Keratinocyte (primary cell): ENCODE data around the gene NEDD8. TPM values are rescaled to one million over a fixed set of nuclear protein-coding genes. Genes with fewer than 3 reads are reported as not detected.

Experiments
- DNase-seq: peaks from one replicate; pipeline ENCODE4 v3.0.0-alpha.2; 2011; ENCODE audit warnings: low read depth, missing footprints, low spot score
- FAIRE-seq: peaks from 2 replicates; lab custom pipeline; 2011; peaks lifted over from hg19 to GRCh38; lab: Jason Lieb, UNC
- H2AFZ ChIP-seq: 2 replicates; pipeline ENCODE4 v1.6.0; 2012; ENCODE audit warnings: low read length, control low read depth, inconsistent platforms; ENCODE audit not compliant: control insufficient read depth
- H3K27ac ChIP-seq: 2 replicates; pipeline ENCODE4 v1.5.1; 2011; ENCODE audit warnings: low read length; ENCODE audit not compliant: control insufficient read depth, insufficient read depth
- H3K27me3 ChIP-seq: 3 replicates; pipeline ENCODE4 v1.6.0; 2011; ENCODE audit warnings: low read length; ENCODE audit not compliant: control insufficient read depth, insufficient read depth; ENCODE audit errors: extremely low read depth
- H3K36me3 ChIP-seq, 2 experiments: 2 replicates in 1 of 2; 3 replicates in 1 of 2; pipeline ENCODE4 v1.5.1; 2011; ENCODE audit warnings: low read length in 2 of 2, mild to moderate bottlenecking in 1 of 2; ENCODE audit not compliant: control insufficient read depth in 2 of 2, insufficient read depth in 2 of 2; ENCODE audit errors: extremely low read depth in 1 of 2
- H3K4me1 ChIP-seq: 3 replicates; pipeline ENCODE4 v1.5.1; 2011; ENCODE audit warnings: low read length; ENCODE audit not compliant: control insufficient read depth, insufficient read depth; ENCODE audit errors: extremely low read depth
- H3K4me2 ChIP-seq: 3 replicates; pipeline ENCODE4 v1.6.0; 2011; ENCODE audit warnings: low read depth, low read length; ENCODE audit not compliant: control insufficient read depth, insufficient read depth; ENCODE audit errors: extremely low read depth
- H3K4me3 ChIP-seq, 3 experiments: fragments of 200-600 bp in 1 of 3; sonication (generic) in 1 of 3; 2 replicates in 2 of 3; 3 replicates in 1 of 3; pipeline ENCODE4 v1.5.1; 2011 to 2016; ENCODE audit warnings: low read length in 3 of 3, mild to moderate bottlenecking in 3 of 3, control low read depth in 2 of 3, inconsistent platforms in 1 of 3, low read depth in 1 of 3, mixed read lengths in 1 of 3, mixed run types in 1 of 3, moderate library complexity in 1 of 3; ENCODE audit not compliant: control insufficient read depth in 2 of 3, insufficient read depth in 2 of 3; ENCODE audit errors: extremely low read depth in 1 of 3
- H3K79me2 ChIP-seq: 2 replicates; pipeline ENCODE4 v1.6.0; 2012; ENCODE audit warnings: low read length; ENCODE audit not compliant: control insufficient read depth, insufficient read depth
- H3K9ac ChIP-seq: 3 replicates; pipeline ENCODE4 v1.6.0; 2011; ENCODE audit warnings: low read length; ENCODE audit not compliant: control insufficient read depth, insufficient read depth; ENCODE audit errors: extremely low read depth
- H3K9me1 ChIP-seq: 3 replicates; pipeline ENCODE4 v1.6.0; 2011; ENCODE audit warnings: low read length; ENCODE audit not compliant: control insufficient read depth, insufficient read depth; ENCODE audit errors: extremely low read depth
- H3K9me3 ChIP-seq: 2 replicates; pipeline ENCODE4 v1.5.1; 2012; ENCODE audit warnings: low read depth, low read length; ENCODE audit not compliant: control insufficient read depth
- H4K20me1 ChIP-seq: 3 replicates; pipeline ENCODE4 v1.6.0; 2011; ENCODE audit warnings: low read length; ENCODE audit not compliant: control insufficient read depth, insufficient read depth; ENCODE audit errors: extremely low read depth
- CTCF ChIP-seq, 3 experiments: IDR thresholded peaks in 1 of 3; conservative IDR thresholded peaks in 1 of 3; optimal IDR thresholded peaks in 1 of 3; 2 replicates in 2 of 3; 3 replicates in 1 of 3; pipeline versions ENCODE3 to v1.5.1; 2011; ENCODE audit warnings: low read length in 3 of 3, mild to moderate bottlenecking in 3 of 3, moderate library complexity in 2 of 3, control low read depth in 1 of 3, inconsistent platforms in 1 of 3; ENCODE audit not compliant: insufficient read depth in 2 of 3; ENCODE audit errors: extremely low read depth in 1 of 3
- EZH2 ChIP-seq: IDR thresholded peaks from one replicate; pipeline ENCODE4 v1.6.1; 2012; ENCODE audit warnings: inconsistent platforms, mild to moderate bottlenecking, low read length, moderate library complexity
- dilution Hi-C: fragments of 300-500 bp; cut with MboI; formaldehyde crosslinking; loops from one replicate; pipeline ENCODE4 v1.7.0; 2020; ENCODE audit warnings: low sequenced_read_pairs; ENCODE audit not compliant: extremely low pct_ligation_motif_present
- polyA plus RNA-seq, 5 experiments: library from polyadenylated mRNA; depleted of rRNA in 3 of 5; stranded (reverse) in 3 of 5; stranded (forward) in 1 of 5; unstranded in 1 of 5; fragments of >200 nt; gene quantifications; 1 replicate in 1 of 5; 2 replicates in 3 of 5; 3 replicates in 1 of 5; pipeline versions ENCODE4 v1.2.1 to v1.2.3, GENCODE V29; 2011 to 2012; ENCODE audit warnings: missing spikeins in 2 of 5, low read depth in 1 of 5, low replicate concordance in 1 of 5

The NEDD8 gene
- polyA plus RNA-seq, 1 donor (not counting 4 experiments of a cell fraction or from before 2014, with no cell fraction given) = 509 TPM

- Histone ChIP-seq H3K27me3 (no peaks in the 10 kb centered on the region), H3K79me2 (no peaks in the 10 kb centered on the region), H3K4me1 (peaks cover 29% of the 10 kb centered on the region), H3K9me1 (no peaks in the 10 kb centered on the region), H3K4me2 (no peak overlapping the region), H3K9ac (no peak overlapping the region), H3K36me3 (no peaks in the 10 kb centered on the region), H3K27ac (no peak overlapping the region), H2AFZ (no peak overlapping the region), H3K4me3 (no peak overlapping the region), H4K20me1 (no peaks in the 10 kb centered on the region), H3K9me3 (no peaks in the 10 kb centered on the region)
- DNase-seq (no peak), FAIRE-seq (no peak)
- TF ChIP-seq EZH2 (no peak), CTCF (optimal IDR thresholded peaks at IDR 0.05 in 1 of 3, IDR thresholded peaks at IDR 0.05 in 1 of 3, conservative IDR thresholded peaks at IDR 0.05 in 1 of 3; ENCODE audit: extremely low read depth in 1 of 3, insufficient read depth in 2 of 3, low read length in 3 of 3) (no peak)
- dilution Hi-C loops = no loop called here
Measured at GRCh38 chr14:24278424-24278823, 46.3 kb upstream of the NEDD8 start.

GRCh38 chr14:24277606-24278321, 45.6 kb upstream of the NEDD8 start:
- H3K9ac ChIP-seq = no peak overlapping the region
- no peaks in the 10 kb centered on the region for H3K9me3 ChIP-seq
- dilution Hi-C loops = no loop called here
- H3K27me3 ChIP-seq = no peaks in the 10 kb centered on the region
- peaks cover 36% of the 10 kb centered on the region for H3K4me1 ChIP-seq
- DNase-seq (no peak), FAIRE-seq (no peak)
- H3K4me3 ChIP-seq = no peak overlapping the region
- no peak overlapping the region for H3K27ac ChIP-seq
- no peak overlapping the region for H2AFZ ChIP-seq
- H3K36me3 ChIP-seq = no peaks in the 10 kb centered on the region
- TF ChIP-seq EZH2 = no peak
- no peak for TF ChIP-seq CTCF (optimal IDR thresholded peaks at IDR 0.05 in 1 of 3, IDR thresholded peaks at IDR 0.05 in 1 of 3, conservative IDR thresholded peaks at IDR 0.05 in 1 of 3; ENCODE audit: extremely low read depth in 1 of 3, insufficient read depth in 2 of 3, low read length in 3 of 3)
- H4K20me1 ChIP-seq = no peaks in the 10 kb centered on the region
- H3K79me2 ChIP-seq = no peaks in the 10 kb centered on the region
- H3K9me1 ChIP-seq = no peaks in the 10 kb centered on the region
- H3K4me2 ChIP-seq = no peak overlapping the region
